A549 treated with RU486 at 1 μM for 4 hours (cell line): ENCODE data around the gene PLSCR5. TPM values are rescaled to one million over a fixed set of nuclear protein-coding genes. Genes with fewer than 3 reads are reported as not detected.

Source experiments
- total RNA-seq: library from RNA; stranded (reverse); fragments of 200-300 nt; extraction: Qiagen RNA extraction; gene quantifications from 5 replicates; pipeline ENCODE4 v1.2.3, GENCODE V29; 2022; ENCODE audit warnings: low read depth

Gene PLSCR5, protein sequence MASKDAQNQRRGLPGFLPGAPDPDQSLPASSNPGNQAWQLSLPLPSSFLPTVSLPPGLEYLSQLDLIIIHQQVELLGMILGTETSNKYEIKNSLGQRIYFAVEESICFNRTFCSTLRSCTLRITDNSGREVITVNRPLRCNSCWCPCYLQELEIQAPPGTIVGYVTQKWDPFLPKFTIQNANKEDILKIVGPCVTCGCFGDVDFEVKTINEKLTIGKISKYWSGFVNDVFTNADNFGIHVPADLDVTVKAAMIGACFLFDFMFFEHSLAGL
- total RNA-seq, result not detected in 5 replicates

DNA sequence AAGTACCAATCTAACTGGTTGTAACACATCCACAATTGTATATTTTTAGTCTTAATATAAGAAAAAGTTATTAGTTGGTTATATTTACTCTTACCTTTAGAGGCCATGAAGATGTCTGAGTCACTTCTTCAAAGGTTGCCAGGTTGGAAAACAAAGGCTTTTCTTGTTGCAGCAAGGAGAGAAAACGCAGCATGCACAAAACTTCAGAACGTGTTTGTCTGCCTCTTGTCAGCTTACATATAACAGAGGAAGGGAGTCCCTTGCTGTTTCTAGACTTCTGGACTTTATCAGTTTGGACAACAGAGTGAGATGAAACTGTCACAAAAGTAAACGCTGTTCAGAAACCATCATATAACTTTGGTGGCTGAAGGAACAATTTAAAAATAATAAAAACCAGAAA, at the start of gene PLSCR5:
Gene PLSCR5, minus strand, starts transcription at position 241 of the 400 bp plus-strand sequence. Its CDS starts 134 bp downstream, at position 107.

DNA sequence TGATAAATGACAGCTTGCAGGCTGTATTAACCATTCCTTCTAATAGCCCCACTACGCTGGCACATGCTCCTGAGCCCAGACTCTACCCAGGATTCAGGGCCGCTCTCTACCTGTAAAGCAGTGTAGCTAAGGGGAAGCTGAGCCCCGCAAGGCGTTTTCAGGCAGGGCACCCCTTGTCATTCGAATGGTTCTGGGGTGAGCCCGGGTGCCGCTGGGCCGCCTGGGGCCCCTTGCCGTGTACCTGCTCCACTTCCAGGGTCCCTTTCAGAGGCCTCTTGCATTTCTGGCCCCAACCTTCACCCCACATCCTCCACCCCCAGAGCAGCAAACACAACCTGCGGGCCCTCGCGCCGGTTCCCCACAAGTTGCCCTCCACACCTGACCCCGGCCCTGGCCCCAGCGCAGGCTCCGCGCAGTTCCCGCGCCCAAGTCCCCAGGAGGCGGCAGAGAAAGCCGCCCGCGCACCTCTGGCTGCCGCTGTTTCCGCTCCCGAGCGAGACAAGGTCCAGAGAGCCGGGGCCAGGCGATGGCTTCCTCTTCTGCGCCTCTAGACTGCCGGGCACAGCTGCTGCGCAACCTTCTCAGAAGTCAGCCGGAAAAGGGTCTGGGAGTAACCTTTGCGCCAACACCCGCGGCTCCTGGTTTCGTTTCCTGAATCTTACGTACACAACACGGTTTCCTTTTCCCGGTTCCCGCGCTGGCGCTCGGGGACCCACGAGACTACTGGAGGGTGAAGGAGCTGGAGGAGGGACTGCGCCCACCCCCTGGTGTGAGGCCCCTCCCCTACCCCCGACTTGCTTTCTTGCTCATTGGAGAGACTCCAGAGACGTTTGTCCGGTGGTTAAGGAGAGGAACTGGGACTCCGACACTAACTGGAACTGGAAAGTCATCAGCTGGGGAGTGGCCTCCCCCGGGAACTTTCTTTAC, 60.9 kb downstream of the PLSCR5 start, which contains the start of gene PLSCR1:
Gene PLSCR1, minus strand, starts transcription at position 606 of the 927 bp plus-strand sequence. CDS start 8,055 bp downstream, outside the sequence.

Other genes starting within 250 kb of the PLSCR5 start
- not detected in 5 replicates for gene PLSCR2, start 135.8 kb downstream of the PLSCR5 start, total RNA-seq
- 38.0 to 49.1 TPM (median 46.8 TPM) in 5 replicates for gene PLSCR1, start 60.7 kb downstream of the PLSCR5 start, total RNA-seq